HepG2 (cell line): ENCODE measurements around the gene PA2G4. TPM values are rescaled to one million over a fixed set of nuclear protein-coding genes. Genes with fewer than 3 reads are reported as not detected.

Experiments used
- ASH2L ChIP-seq: fragments of 300-600, 200-600 bp; sonication (generic); IDR thresholded peaks from 2 replicates; pipeline ENCODE4 v1.7.0; 2017; ENCODE audit warnings: low read depth, mild to moderate bottlenecking, moderate library complexity, mixed read lengths, low read length; ENCODE audit not compliant: insufficient read length
- CCDC6 ChIP-seq: sonication (generic); formaldehyde crosslinking; IDR thresholded peaks from 2 replicates; pipeline ENCODE4 v1.8.1; 2022; ENCODE audit warnings: mild to moderate bottlenecking, missing genetic modification reagents, moderate library complexity
- DBP ChIP-seq: sonication (generic); formaldehyde crosslinking; IDR thresholded peaks from 2 replicates; pipeline ENCODE4 v1.4.0; 2020; ENCODE audit warnings: missing genetic modification reagents; ENCODE audit errors: not compliant biosample characterization
- DDIT3 ChIP-seq: sonication (generic); formaldehyde crosslinking; IDR thresholded peaks from 2 replicates; pipeline ENCODE4 v1.4.0; 2020; ENCODE audit warnings: mild to moderate bottlenecking, missing genetic modification reagents
- FOSL1 ChIP-seq: sonication (generic); formaldehyde crosslinking; IDR thresholded peaks from 2 replicates; pipeline ENCODE4 v1.9.0; 2021; ENCODE audit warnings: missing genetic modification reagents, borderline replicate concordance
- GFI1 ChIP-seq: sonication (generic); formaldehyde crosslinking; IDR thresholded peaks from 2 replicates; pipeline ENCODE4 v1.5.0; 2020; ENCODE audit warnings: missing genetic modification reagents, mild to moderate bottlenecking, borderline replicate concordance
- GRHL1 ChIP-seq: sonication (generic); formaldehyde crosslinking; conservative IDR thresholded peaks from 2 replicates; pipeline ENCODE4 v1.8.0; 2022; ENCODE audit warnings: missing genetic modification reagents
- IKZF5 ChIP-seq: IDR thresholded peaks from 2 replicates; pipeline ENCODE4 v1.6.1; 2018; ENCODE audit warnings: missing genetic modification reagents, mild to moderate bottlenecking, missing compliant biosample characterization
- MTA1 ChIP-seq: sonication (generic); formaldehyde crosslinking; IDR thresholded peaks from 2 replicates; pipeline ENCODE4 v1.4.0; 2020; ENCODE audit warnings: missing genetic modification reagents, mild to moderate bottlenecking, borderline replicate concordance
- NBN ChIP-seq: fragments of 450-650 bp; conservative IDR thresholded peaks from 2 replicates; pipeline ENCODE4 v1.6.1; 2017
- NR2C2 ChIP-seq: sonication (generic); formaldehyde crosslinking; IDR thresholded peaks from 2 replicates; pipeline ENCODE4 v1.4.0; 2020; ENCODE audit warnings: missing genetic modification reagents, mild to moderate bottlenecking, moderate library complexity, borderline replicate concordance
- RAD21 ChIP-seq: fragments of 450-650 bp; formaldehyde crosslinking; IDR thresholded peaks from 2 replicates; pipeline ENCODE4 v1.5.0; 2020; ENCODE audit warnings: mild to moderate bottlenecking
- RBFOX2 ChIP-seq: fragments of 200-400 bp; formaldehyde crosslinking; IDR thresholded peaks from 2 replicates; pipeline ENCODE4 v1.6.1; 2017; ENCODE audit warnings: low read depth, mild to moderate bottlenecking, low read length
- SMC3 ChIP-seq: IDR thresholded peaks from 2 replicates; pipeline ENCODE4 v1.6.1; 2011; ENCODE audit warnings: low read length, improper control_type of control experiment
- THAP7 ChIP-seq: sonication (generic); formaldehyde crosslinking; IDR thresholded peaks from 2 replicates; pipeline ENCODE4 v1.8.1; 2023; ENCODE audit warnings: mild to moderate bottlenecking, missing genetic modification reagents
- ZBTB34 ChIP-seq: sonication (generic); formaldehyde crosslinking; IDR thresholded peaks from 2 replicates; pipeline ENCODE4 v1.8.0; 2022; ENCODE audit warnings: mild to moderate bottlenecking, missing genetic modification reagents
- ZNF317 ChIP-seq: sonication (generic); formaldehyde crosslinking; IDR thresholded peaks from 2 replicates; pipeline ENCODE4 v1.5.0; 2020; ENCODE audit warnings: mild to moderate bottlenecking, missing genetic modification reagents
- ZNF430 ChIP-seq: sonication (generic); formaldehyde crosslinking; IDR thresholded peaks from 2 replicates; pipeline ENCODE4 v1.9.0; 2021; ENCODE audit warnings: mild to moderate bottlenecking, missing genetic modification reagents
- ZNF468 ChIP-seq: sonication (generic); formaldehyde crosslinking; IDR thresholded peaks from 2 replicates; pipeline ENCODE4 v1.8.0; 2022; ENCODE audit warnings: mild to moderate bottlenecking, moderate library complexity, missing genetic modification reagents
- ZNF782 ChIP-seq: sonication (generic); formaldehyde crosslinking; IDR thresholded peaks from 2 replicates; pipeline ENCODE4 v1.4.0; 2020; ENCODE audit warnings: missing genetic modification reagents, mild to moderate bottlenecking, borderline replicate concordance
- polyA plus RNA-seq, 8 experiments: library from polyadenylated mRNA; depleted of rRNA in 3 of 8; stranded (reverse) in 7 of 8; unstranded in 1 of 8; fragments of >200 nt; fragmentation: Illumina TruSeq in 4 of 8; extraction: Trizol in 4 of 8; gene quantifications; 2 replicates each; pipeline versions ENCODE4 v1.2.1 to v1.2.3, GENCODE V29; 2011 to 2016; ENCODE audit warnings: low read depth in 4 of 8, missing spikeins in 1 of 8, mixed read lengths in 1 of 8; ENCODE audit not compliant: insufficient read depth in 1 of 8
- total RNA-seq, 5 experiments: library from RNA; depleted of rRNA; stranded (reverse); fragments of >200 nt; fragmentation: Illumina TruSeq; extraction: Trizol; gene quantifications; 2 replicates each; pipeline ENCODE4 v1.2.3, GENCODE V29; 2016; ENCODE audit warnings: low read depth in 1 of 5

The PA2G4 gene
- total and polyA plus RNA-seq, 2 of the 13 experiments (the other 11 are each of a cell fraction or from before 2014, with no cell fraction given) = 147 to 240 TPM

GRCh38 chr12:56116267-56117081 lies 12.1 kb downstream of the PA2G4 start, which contains the start of gene RPL41 (continued):
- TF ChIP-seq ZBTB34 (CRISPR knock-in tag) = no peak
- 0 out of 2 replicates have a peak, but pooled peaks have one; percentile 44 for TF ChIP-seq MTA1 (CRISPR knock-in tag)
- TF ChIP-seq IKZF5 = peak; percentile 72; the same call in 1 of the 2 replicates
- no peak for TF ChIP-seq GRHL1 (CRISPR knock-in tag)
- TF ChIP-seq RAD21 = no peak
- 0 out of 2 replicates have a peak, but pooled peaks have one; percentile 32 for TF ChIP-seq ZNF782 (CRISPR knock-in tag)
- no peak for TF ChIP-seq ZNF468 (CRISPR knock-in tag)
- no peak for TF ChIP-seq CCDC6 (CRISPR knock-in tag)
- TF ChIP-seq ASH2L = peak; percentile 83
- no peak for TF ChIP-seq NBN
- TF ChIP-seq RBFOX2 = peak; percentile 77
- peak; percentile 81 for TF ChIP-seq ZNF317 (CRISPR knock-in tag)
- peak; percentile 56; the same call in 1 of the 2 replicates for TF ChIP-seq ZNF430 (CRISPR knock-in tag)
- TF ChIP-seq NR2C2 = peak; percentile 98
- TF ChIP-seq FOSL1 (CRISPR knock-in tag) = no peak
- TF ChIP-seq DDIT3 (CRISPR knock-in tag) = no peak; the same call in 1 of the 2 replicates
- TF ChIP-seq SMC3 = 0 out of 2 replicates have a peak, but pooled peaks have one; percentile 6
- TF ChIP-seq GFI1 (CRISPR knock-in tag) = peak; percentile 26; the same call in 1 of the 2 replicates
- TF ChIP-seq DBP (CRISPR knock-in tag) = peak; percentile 19
- TF ChIP-seq THAP7 = no peak
